ENCODE results near the gene MAPK14.
A peak's percentile ranks its signal among the peaks of the same experiment; 100 is the strongest.
"Not testable (repeated sequence)": the region's sequence is repeated elsewhere in the genome, so short reads cannot be mapped to it uniquely, and the experiment has no call there.

The MAPK14 gene

DNA sequence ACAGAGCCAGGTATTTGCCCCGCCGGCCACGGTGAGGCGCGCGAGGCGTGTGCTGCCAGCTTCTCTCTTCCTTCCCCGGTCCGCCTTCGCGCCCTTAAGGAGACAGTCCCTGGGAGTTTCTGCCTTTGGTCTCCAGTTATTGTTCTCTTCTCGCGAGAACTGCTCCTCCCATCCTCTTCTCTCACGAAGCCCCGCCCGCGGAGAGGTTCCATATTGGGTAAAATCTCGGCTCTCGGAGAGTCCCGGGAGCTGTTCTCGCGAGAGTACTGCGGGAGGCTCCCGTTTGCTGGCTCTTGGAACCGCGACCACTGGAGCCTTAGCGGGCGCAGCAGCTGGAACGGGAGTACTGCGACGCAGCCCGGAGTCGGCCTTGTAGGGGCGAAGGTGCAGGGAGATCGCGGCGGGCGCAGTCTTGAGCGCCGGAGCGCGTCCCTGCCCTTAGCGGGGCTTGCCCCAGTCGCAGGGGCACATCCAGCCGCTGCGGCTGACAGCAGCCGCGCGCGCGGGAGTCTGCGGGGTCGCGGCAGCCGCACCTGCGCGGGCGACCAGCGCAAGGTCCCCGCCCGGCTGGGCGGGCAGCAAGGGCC lies at the start of gene MAPK14:
TSS of gene MAPK14 (plus strand) at position 308 of the 587 bp plus-strand sequence. CDS start 350 bp downstream, outside the sequence.
- peak; percentile 95 for DNase-seq (ENCODE audit: low read depth in 2 of 2)

DNA sequence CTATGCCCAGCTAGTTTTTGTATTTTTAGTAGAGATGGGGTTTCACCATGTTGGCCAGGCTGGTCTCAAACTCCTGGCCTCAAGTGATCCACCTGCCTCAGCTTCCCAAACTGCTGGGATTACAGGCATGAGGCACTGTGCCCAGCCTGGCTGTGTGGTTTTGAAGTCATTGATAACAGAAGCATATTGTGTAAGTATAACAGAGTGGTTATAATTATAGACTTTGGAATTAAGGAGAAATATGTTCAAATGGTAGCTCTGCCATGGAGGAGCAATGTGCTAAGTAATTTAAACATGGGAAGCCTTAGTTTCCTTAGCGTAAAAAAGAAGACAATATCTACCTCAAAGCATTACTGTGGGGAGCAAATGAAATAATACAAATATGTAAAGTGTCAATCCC lies 47.5 kb upstream of the MAPK14 start:
- not testable (repeated sequence) for DNase-seq (ENCODE audit: low read depth in 2 of 2)

DNA sequence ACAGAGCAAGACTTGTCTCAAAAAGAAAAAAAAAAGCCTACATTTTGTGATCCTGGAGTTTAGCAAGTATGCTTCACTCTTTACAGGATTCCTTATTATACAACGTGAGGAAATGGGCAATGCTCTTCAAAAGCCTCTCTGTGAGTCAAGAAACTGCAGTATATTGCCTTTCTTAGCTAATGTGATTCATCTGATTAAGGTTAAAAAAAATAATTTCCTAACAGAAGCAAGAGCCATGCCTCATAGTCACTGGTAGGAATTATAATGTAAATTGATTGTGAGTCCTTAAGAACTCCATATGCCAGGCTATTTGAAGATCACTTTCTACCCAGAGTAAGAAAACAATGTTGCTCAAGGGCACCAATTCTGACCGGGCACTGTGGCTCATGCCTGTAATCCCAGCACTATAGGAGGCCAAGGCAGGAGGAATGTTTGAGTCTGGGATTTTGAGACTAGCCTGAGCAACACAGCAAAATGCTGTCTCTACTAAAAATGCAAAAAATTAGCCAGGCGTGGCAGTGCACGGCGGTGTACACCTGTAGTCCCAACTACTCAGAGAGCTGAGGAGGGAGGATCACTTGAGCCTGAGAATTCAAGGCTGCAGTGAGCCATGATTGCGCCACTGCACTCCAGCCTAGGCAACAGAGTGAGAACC lies 46.5 kb upstream of the MAPK14 start:
- no peak for DNase-seq (ENCODE audit: low read depth in 2 of 2)

DNA sequence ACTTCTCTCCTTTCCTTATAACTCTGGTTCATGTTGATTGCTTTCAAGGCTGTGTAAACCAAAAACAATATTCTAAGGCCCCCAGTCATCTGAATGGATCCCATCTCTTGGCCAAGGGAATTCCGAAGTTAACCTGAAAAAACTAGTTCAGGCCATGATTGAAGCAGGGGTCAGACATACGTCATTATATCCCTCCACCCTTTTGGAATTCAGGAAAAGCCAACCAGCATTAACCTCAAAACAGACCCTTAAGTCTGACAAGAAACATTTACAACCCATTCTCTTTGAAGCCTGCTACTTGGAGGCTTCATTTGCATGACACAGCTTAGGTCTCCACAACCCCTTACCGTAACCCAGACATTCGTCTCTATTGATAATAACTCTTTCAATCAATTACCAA lies 42.9 kb upstream of the MAPK14 start:
- no peak for DNase-seq (ENCODE audit: low read depth in 2 of 2)

DNA sequence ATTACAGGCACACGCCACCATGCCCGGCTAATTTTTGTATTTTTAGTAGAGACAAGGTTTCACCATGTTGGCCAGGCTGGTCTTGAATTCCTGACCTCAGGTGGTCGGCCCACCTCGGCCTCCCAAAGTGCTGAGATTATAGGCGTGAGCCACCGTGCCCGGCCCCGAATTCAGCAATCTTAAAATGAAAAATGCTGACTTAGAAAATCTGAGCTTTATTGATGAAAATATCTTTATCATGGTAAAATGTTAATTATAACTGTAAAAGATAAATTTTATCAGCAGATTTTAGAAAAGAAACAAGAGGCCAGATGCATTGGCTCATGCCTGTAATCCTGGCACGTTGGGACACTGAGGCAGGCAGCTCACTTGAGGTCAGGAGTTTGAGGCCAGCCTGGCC lies 39.6 kb upstream of the MAPK14 start:
- not testable (repeated sequence) for DNase-seq (ENCODE audit: low read depth in 2 of 2)

DNA sequence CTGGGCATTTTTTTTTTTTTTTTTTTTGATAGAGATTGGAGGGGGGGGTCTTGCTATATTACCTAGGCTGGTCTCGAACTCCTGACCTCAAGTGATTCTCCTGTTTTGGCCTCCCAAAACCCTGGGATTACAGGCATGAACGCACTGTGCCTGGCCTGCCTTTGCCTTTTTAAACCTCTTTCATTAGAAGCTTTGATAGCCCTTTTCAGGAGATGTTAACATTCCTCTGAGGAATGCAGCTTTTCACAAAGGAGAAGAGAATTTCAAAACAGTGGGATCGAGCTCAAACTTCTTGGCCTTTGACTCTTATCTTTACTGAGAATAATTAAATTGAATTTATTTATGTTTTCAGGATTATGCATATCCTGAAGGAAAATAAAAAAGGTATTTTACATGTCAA lies 34.5 kb upstream of the MAPK14 start:
- no peak for DNase-seq (ENCODE audit: low read depth in 2 of 2)

DNA sequence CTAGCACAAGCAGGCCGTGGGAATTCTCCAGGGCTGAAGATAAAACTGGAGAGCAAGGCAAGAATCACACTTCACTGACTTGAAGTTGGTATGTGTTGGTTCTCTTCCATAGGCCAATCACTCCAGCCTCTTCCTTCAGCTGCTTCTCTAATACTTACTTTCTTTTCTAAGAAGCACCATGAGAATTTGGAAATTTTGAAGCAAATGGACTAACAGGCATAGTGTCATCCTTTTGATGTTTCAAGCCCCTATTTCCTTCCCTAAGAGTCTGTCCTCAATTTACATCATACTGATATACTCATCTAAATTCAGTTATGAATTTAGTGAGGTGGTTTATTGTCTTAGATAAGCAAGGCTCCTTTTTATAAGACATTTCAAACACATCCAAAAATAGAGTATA lies 27.2 kb upstream of the MAPK14 start:
- no peak for DNase-seq (ENCODE audit: low read depth in 2 of 2)

DNA sequence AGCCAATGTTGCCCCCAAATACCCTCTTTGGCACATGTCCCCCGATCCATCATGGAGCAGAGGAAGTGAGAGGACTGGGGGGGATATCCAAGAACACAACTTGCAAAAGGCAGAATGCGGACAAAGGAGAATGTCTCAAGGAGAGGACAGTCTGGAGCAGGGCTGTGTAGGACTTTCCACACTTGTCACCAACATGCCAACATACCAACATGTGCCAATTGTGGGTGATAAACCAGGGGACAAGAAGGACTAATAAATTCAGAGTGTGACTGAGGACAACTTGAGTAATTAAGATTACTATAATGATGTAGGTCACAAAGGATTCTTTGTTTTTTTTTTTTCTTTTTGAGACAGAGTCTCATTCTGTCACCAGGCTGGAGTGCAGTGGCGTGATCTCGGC lies 11.9 kb upstream of the MAPK14 start:
- DNase-seq (ENCODE audit: low read depth in 2 of 2), result no peak

DNA sequence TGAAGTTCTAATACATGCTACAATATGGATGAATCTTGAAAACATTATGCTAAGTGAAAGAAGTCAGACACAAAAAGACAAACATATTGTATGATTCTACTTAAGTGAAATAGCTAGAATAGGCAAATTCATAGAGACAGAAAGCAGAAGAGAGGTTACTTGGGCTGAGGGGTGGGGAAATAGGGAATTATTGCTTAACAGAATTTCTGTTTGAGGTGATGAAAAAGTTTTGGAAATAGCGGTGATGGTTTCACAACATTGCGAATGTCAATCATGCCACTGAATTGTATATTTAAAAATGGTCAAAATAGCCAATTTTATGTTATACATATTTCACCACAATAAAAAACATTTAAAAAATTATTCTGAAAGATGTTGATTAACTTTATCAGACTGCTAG lies 9.3 kb upstream of the MAPK14 start:
- DNase-seq (ENCODE audit: low read depth in 2 of 2), result no peak

DNA sequence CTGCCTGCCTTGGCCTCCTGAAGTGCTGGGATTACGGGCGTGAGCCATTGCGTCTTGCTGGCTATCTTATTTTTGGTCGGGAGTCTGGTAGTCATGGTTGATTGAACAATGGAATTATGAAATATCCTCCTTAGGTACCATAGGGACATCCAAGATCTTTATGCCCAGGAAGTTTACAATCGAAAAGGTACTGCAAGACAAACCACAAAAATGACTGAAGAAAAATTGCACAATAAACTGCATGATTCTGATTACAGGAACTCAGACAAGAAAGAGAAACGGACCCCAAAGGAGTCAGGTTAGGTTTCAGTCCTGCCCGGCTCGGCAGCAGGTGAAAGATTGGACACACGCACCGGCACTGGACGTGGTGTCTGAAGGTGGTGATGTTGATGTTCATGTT lies 8.4 kb upstream of the MAPK14 start:
- no peak for DNase-seq (ENCODE audit: low read depth in 2 of 2)

DNA sequence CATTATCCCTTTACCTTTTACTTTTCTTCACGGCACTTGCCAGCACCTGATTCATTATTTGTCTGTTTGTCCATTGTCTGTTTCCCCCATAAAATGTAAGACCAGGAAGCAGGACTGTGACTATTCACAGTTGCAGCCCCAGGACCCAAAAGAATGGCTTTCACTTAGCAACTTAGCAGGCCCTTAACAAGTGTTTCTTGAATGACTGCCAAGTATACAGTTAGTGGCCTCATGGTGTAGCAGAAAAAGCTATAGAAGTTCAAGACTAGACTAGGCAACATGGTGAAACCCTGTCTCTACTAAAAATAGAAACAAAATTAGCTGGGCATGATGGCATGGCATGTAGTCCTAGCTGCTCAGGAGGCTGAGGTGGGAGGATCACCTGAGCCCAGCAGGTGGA lies 7.5 kb upstream of the MAPK14 start:
- DNase-seq (ENCODE audit: low read depth in 2 of 2), result no peak

DNA sequence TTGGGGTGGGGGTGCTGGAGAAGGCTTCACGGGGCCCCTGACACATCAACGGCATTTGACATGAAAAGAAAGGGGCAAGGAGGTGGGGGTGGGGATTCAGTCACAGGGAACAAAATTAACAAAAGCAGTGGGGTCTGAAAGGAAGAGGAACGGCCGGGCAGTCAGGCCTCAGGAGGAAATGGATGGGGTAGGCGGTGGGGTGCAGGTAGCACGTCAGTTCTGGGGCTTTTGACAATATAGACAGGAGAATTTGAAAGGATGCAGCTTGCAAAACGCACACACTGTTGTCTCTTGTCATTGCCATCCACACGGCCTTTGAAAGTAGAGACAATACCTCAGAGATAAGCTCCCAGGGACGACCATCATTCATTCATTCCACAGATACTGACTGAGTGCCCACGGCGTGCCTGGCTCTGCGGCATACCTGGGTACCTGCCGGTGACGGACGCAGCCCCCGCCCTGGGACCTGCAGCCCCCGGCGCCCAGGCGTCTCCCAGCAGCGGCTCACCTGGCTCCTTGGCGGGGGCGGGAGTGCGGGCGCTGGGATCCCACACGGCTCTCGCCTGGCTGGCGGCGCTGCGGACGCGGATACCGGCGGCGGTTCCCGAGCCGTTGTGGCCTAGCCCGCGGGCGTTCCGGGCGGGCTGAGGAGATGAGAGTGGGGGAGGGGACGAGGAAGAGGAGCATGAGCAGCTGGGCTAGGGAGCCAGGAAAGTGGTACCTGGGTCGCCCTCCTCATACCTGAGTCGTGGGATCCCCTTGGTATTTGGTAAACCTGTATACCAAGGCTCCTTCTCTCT lies 3.4 kb upstream of the MAPK14 start, which contains the start of gene SLC26A8:
TSS of gene SLC26A8 (minus strand) at position 646 of the 800 bp plus-strand sequence. CDS start 4,934 bp downstream, outside the sequence.
- DNase-seq (ENCODE audit: low read depth in 2 of 2), result no peak

DNA sequence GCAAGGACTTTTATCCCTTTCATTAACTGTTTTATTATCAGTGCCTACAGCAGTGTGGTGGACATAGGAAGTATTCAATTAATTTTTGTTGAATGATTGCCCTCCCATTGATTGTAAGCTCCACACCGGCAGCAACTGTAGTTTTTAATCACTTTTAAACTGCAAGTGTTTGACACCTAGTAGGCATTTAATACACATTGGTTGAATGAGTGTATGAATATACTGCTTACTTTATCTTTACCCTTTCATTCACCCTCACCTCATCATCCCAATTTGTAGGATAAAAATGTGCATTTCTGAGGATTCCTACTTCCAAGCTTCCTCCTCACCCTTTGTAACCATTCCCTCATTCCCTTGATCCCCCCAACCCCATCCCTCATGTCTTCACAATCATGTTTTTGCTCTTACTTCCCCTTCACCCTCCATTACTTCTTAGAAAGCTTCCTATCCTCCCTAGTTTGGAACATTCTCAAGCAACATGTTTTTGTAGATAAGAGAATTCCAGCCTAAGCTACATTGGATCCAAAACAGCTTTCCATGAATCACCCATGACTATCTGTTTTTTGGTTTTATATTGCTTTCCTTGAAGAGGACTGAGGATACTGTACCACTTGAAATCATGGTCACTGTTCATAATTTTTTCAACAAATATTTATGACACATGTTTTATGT lies 2.2 kb upstream of the MAPK14 start:
- DNase-seq (ENCODE audit: low read depth in 2 of 2), result no peak

DNA sequence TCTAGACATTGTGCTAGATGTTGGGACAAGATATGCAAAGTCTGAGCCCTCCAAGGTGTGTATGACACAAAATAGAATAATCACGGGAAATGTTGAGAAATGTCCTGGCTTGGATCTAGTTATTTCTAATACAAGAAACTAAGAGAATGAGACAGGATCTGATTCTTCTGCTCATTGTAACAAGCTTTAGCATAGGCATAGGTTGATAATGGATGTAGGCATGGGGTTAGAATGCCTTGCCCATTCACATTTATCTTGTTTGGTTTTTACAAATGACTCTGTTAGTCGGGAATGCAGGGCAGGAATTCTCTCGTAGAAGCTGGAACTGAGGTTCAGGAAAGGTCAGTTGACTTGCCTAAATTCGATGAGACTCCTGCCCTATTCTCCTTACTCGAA lies 1.7 kb upstream of the MAPK14 start:
- DNase-seq (ENCODE audit: low read depth in 2 of 2), result no peak

DNA sequence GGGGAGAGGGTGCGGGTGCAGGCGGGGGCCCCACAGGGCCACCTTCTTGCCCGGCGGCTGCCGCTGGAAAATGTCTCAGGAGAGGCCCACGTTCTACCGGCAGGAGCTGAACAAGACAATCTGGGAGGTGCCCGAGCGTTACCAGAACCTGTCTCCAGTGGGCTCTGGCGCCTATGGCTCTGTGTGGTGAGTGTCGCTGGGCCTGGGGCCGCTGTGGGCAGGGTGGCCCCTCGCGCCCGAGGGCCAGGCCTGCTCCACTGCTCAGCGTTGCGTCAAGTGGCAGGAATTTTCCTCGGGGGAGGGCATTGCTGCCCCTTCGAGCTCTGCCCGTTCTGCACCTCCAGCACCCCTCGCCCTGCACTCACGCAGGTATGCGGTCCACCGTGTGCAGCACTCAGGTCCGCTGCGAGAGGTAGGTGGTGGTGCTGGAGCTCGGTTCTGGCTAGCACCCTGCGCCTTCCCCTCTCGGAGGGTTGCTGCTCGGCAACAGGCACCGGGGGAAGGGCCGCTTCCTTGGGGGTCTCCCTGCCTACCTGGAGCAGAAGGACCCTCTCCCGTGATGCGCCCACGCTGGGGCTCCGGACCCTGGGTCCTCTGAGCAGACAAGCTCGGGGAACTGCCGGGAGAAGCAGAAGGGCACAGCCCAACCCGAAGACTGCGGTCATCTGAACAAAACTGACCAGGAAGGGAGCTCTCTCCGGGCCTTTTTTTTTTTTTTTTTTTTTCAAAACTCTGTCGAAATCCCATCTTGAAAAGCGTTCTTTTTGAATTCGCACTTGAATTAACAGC lies 674 bp downstream of the MAPK14 start:
- peak; percentile 4 to 15 for DNase-seq (ENCODE audit: low read depth in 2 of 2)

DNA sequence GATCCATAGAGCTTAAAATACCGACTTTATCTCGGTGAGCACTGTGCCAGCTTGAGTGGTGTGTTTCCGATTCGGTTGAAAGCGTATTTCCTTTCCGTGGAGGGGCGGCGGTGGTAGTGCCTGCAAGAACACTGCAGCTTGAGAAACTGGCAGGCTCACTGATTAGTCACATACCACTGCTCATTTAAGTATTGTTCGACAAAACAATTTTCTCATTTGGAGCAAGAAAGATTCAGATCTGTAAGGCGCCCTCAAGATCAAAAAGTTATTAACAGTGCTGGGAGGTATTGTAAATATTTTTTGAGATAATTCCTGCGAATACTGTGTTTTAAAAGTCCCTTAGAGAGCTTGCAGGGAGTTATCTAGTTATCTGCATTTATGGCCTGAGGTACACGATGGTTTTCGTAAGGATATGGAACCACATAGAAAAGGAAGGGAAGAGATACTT lies 1.3 kb downstream of the MAPK14 start:
- peak; percentile 59 to 73 for DNase-seq (ENCODE audit: low read depth in 2 of 2)

DNA sequence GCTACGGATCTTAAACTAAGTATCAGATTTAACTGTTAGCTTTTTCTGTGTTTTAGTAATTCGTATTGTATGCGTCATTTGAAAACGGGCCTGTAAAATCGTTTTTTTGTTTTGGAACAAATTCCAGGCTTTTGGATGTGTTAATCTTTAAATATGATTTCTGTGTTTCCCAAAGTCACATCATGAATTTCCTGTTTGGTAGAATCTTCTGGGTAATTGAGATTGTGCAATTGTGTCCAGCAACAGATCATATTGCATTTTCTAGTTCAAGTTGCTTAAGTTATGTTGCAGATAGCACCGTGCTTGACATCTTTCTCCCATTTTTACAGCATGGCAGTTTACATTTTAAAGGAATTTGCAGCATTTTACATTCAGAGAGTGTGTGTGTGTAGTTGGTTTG lies 1.9 kb downstream of the MAPK14 start:
- no peak for DNase-seq (ENCODE audit: low read depth in 2 of 2)

DNA sequence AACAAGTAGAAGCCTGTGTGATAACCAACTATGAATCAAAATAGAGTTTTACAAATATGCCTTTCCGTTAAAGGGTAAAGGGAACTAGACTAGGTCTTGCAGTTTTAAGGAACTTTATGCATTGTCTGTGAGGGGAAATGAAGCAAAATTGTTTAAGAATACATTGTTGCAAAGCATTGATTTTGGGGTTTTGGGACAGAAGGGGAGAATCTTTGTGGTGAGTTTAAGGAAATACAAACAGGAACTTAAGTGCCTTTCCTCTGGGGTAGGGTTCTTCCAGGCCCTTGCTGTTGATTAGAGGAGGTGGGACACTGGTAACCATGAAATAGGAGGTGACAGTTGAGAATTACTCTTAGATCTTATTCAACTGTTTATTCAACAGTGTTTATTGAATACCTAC lies 4.7 kb downstream of the MAPK14 start:
- DNase-seq (ENCODE audit: low read depth in 2 of 2), result no peak

DNA sequence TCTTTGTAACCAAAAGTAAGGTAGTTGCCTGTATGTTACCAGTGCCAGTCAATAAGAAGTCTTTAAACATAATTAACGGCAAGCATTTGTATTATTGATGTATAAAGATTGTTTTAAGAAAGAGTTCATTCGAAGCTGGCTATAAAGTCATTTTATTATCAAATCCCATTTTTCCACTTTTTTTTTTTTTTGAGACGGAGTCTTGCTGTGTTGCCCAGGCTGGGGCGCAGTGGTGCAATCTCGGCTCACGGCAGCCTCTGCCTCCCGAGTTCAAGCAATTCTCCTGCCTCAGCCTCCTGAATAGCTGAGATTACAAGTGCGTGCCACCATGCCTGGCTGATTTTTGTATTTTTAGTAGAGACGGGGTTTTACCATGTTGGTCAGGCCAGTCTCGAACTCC lies 5.5 kb downstream of the MAPK14 start:
- not testable (repeated sequence) for DNase-seq (ENCODE audit: low read depth in 2 of 2)

DNA sequence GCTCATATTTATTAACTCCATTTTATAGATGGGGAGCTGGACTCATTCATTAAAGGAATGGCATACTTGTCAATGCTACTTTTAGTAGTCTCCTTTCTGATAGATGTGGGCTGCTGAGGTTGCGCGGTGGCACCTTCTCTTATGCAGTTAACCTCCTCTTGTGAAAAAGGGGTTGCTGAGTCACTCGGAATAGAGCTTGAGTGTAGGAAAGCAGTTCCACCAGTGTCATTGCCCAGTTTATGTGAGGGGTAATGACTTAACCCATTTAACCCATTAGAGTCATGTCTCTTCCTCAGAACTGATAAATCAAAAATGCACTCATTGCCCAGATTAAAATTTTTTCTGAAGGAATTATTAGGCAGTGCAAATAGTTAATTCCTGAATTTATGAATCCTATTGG lies 6.3 kb downstream of the MAPK14 start:
- DNase-seq (ENCODE audit: low read depth in 2 of 2), result peak; percentile 19 to 47

DNA sequence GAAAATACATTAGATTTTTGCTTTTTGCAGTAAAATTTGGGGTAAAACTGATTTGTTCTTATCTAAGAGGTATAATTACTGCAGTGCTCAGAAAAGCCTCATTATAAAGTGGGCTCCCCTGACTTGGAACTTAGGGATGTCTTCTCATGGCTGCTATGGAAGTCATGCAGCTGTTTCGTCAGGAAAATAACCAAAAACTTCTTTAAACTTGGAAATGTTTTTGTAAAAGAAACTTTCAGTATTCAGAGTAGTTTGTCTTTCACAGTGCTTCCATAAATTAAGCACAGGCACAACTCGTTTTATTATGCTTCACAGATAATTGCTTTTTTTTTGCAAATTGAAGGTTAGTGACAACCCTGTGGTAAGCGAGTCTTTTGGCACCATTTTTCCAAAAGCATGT lies 6.8 kb downstream of the MAPK14 start:
- no peak for DNase-seq (ENCODE audit: low read depth in 2 of 2)
